Measurements from ENCODE around the gene PLPP4.

PLPP4 gene

GRCh38 chr10:120527691-120528090 lies 70.7 kb downstream of the PLPP4 start:
- DNase-seq: no peak

DNA sequence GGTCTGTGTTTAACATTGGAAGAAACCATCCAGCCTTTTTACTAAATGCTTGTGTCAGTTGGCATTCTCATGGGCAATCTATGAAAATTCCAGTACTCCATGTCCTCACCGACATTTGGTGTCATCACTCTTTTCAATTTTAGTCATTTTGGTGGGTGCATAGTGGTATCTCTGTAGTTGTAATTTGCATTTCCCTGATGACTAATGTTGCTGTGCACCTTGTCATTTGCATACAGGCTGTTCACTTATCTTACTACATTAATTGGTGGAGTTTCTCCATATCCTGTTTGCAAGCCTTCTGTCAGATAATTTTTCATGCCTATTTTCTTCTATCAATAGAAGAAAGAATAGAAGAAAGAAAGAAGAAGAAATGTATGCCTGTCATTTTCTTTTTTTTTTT lies 73.7 kb downstream of the PLPP4 start:
- no peak for DNase-seq

DNA sequence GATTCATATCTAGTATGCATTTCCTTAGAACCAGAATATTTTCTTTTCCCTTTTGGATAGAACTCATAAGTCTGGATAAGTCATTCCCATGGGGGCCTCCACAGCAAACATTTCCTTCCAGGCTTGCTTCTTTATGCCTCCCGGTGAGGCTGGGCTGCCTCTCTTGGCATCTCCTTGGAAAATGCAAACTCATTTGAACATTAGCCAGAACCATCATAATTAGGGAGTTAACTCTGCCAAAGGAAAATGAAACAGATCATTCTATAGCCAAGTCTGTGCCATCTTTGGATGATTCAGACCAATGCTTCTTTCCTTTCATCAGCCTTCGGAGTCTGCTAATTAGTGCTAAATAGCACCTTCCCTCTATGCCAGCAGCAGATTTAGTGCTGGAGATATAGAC lies 81.1 kb downstream of the PLPP4 start:
- DNase-seq: no peak

DNA sequence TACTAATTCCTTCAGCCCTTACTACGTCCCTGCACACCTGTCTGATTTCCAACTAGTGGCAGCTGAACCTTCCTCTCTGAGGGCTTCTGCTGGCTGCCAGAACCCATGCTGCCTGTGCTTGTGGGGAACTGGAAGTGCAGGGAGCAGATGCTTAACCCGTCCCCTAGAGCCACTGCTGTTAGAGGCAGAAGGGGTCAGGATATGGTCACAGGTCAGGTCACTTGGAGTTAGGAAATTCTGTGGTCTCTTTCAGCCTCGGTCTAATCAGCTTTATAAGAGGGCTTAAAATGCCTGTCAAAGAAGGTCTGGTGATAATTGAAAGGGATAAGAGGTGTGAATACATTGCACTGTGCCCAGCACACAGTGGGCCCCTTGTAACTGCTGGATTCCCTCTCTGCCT lies 82.0 kb downstream of the PLPP4 start:
- no peak for DNase-seq

DNA sequence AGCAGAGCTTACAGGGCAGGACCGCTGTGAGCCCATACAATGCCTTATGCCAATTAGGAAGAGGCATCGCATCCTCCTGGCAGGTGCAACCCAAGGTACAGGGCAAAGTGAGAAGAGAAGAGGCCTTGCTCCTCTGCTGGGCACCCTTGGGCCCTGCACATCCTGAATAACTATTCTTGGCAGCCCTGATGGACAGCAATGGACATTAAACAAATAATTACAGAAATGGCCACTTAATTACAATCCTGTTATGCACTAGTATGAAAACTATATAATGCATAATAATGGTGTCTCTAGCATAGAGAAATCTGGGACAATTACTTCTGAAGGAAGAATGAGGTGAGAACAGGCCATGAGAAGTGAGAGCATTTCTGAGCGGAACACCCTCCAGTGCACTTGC lies 83.5 kb downstream of the PLPP4 start:
- no peak for DNase-seq

GRCh38 chr10:120541984-120542383 lies 85.0 kb downstream of the PLPP4 start:
- DNase-seq: no peak

- DNase-seq: no peak
These were observed 85.6 kb downstream of the PLPP4 start for GRCh38 chr10:120542591-120542990.

DNA sequence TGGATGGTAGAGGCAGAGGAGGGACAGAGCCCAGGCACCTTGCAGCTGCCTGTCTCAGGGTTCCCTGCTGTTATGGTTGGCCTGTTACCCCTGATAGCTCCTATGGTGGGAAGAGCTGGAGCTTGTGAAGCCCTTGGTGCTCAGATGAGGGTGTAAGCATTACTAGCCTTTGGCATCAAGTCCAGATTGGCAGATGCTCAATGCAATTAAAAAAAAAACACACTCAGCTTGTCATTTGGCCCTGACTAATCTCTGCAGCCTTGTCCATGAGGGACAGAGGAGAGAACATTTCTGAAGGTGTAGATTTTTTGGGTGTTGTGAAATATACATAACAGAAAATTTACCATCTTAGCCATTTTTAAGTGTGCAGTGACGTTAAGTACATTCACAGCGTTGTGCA lies 86.3 kb downstream of the PLPP4 start:
- DNase-seq: no peak

DNA sequence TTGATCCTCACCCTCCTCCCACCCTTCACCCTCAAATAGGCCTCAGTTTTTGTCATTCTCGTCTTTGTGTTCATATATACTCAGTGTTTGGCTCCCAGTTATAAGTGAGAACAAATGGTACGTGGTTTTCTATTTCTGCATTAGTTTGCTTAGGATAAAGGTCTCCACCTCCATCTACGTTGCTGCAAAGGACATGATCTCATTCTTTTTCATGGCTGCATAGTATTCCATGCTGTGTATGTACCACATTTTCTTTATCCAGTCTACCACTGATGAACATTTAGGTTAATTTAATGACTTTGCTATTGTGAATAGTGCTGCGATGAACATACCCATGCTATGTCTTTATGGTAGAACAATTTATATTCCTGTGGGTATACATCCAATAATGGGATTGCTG lies 91.2 kb downstream of the PLPP4 start:
- DNase-seq: no peak

GRCh38 chr10:120552262-120552661 lies 95.2 kb downstream of the PLPP4 start:
- no peak for DNase-seq

DNA sequence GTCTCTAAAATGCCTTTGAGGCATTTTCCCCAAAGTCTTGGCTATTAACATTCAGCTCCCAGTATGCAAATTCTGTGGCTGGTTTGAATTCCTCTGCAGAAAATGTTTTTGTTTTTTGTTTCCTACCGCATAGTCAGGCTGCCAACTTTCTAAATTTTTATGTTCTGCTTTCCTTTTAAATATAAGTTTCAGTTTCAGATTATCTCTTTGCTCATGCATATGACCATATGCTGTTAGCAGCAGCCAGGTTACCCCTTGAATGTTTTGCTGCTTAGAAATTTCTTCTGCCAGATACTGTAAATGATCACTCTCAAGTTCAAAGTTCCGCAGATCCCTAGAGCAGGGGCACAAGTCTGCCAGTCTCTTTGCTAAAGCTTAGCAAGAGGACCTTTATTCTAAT lies 96.9 kb downstream of the PLPP4 start:
- no peak for DNase-seq

- DNase-seq: no peak
These were observed 98.4 kb downstream of the PLPP4 start for GRCh38 chr10:120555436-120555835.

- no peak for DNase-seq
These were observed 99.0 kb downstream of the PLPP4 start for GRCh38 chr10:120555842-120556532.

DNA sequence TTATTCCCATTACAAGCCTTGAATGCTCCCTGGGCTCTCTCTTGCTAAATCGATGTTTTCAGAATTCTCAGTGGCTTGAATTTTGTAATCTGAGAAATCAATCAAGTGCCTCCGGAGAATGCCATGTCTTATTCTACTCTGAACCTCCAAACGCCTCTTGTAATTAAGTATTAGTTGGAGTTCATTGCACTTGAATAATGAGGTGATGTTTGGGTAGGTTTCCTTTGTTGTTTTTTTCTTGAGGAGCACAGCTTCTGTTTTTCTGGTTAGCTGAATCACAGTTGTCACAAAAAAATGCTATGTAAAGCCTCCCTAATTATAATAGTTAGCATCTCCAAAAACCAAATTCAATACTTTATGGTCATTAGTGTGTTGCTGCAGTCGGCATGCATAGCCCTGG lies 100.3 kb downstream of the PLPP4 start:
- no peak for DNase-seq

- DNase-seq: no peak
These were observed 102.8 kb downstream of the PLPP4 start for GRCh38 chr10:120559800-120560199.

DNA sequence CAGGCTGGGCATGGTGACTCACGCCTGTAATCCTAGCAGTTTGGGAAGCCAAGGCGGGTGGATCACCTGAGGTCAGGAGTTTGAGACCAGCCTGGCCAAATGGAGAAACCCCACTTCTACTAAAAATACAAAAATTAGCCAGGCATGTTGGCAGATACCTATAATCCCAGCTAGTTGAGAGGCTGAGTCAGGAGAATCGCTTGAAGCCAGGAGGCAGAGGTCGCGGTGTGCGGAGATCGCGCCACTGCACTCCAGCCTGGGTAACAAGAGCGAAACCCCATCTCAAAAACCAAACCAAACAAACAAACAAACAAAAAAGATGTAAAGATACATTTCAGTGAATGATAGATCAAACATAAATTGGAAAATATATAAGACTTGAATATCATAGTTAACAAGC lies 105.9 kb downstream of the PLPP4 start:
- no peak for DNase-seq

DNA sequence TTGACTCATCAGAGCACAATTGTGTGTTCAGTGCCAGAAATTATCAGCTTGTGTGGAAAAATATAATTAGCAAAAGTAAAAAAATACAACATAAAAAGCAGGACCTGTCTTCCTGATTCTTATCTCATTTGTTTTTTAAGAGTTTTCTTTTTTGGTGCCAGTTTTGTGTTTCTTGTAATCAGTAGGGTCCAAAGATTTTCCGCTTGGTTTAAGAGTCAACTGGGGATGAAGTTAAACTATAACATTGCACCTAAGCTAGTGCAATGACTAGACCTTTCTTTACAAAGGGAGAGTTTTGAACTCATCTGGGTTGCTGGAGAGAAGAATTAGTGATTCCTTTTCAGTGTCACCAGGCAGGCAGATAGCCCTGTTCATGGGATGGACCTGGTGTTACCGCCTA lies 113.4 kb downstream of the PLPP4 start:
- DNase-seq: no peak

- no peak for DNase-seq
These were observed 114.2 kb downstream of the PLPP4 start for GRCh38 chr10:120571266-120571665.

DNA sequence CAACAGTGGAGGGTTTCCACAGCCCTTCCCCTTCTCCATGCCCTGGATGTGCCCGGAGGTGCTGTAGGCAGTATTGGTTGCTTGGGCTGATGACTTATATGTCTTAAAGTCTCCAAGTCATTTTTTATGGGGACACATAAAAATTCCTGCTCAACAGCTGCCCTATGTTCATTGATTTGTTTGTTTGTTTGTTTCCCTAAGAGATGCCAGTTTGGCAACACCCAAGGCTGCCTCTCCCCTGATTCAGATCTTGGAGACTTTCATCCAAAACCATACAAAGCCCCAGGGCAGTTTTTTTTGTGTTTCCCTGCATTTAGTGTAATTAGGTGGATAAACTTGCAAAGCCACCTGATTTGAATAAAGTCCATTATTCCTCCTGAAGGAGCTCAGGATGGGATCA lies 115.3 kb downstream of the PLPP4 start:
- DNase-seq: no peak

GRCh38 chr10:120573355-120573754 lies 116.3 kb downstream of the PLPP4 start:
- DNase-seq: no peak

DNA sequence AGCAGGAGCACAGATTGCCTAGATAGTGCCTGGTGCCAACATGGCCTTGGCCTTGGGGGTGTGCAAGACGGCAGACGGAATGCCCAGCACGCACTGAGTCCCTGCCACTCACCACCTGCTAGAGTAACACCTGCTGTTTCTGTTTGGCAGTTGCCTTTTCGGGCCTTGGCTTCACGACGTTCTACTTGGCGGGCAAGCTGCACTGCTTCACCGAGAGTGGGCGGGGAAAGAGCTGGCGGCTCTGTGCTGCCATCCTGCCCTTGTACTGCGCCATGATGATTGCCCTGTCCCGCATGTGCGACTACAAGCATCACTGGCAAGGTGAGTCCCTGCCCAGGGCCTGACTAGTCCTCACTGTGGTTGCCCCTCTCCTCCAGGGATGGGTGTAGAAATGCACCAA lies 118.0 kb downstream of the PLPP4 start:
- no peak for DNase-seq

DNA sequence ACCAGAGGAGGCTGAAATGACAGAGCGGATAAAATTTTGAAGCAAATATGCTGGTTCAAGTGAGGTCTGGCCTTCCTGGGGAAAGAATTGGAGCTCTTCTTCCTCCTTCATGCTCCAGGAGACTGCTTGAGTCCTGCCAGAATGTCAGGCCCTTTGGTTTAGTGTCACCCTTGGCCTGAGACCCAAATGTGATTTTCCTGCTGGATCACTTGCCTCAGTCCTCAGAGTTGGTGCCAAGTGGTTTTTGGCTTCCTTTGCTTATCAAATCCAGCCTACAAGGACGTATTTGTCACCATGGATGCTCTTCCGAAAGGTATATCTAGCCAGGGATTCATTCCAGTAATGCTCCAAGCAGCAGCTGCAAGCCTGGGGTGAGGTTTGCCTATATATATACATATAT lies 118.4 kb downstream of the PLPP4 start:
- DNase-seq: no peak

GRCh38 chr10:120578134-120578533 lies 121.1 kb downstream of the PLPP4 start:
- no peak for DNase-seq

GRCh38 chr10:120578890-120579289 lies 121.9 kb downstream of the PLPP4 start:
- no peak for DNase-seq
